PC-3 (cell line): Measurements from ENCODE around the gene UROD. TPM values are rescaled to one million over a fixed set of nuclear protein-coding genes. Genes with fewer than 3 reads are reported as not detected.

ENCODE experiments used
- ATAC-seq: fragments of 200-7000 bp; cut with Tn5 transposase; 2 replicates; pipeline ENCODE4 v1.9.1; 2020; ENCODE audit warnings: mild to moderate bottlenecking, moderate library complexity
- BruUV-seq: library from RNA; stranded (reverse); fragments of 400-500 nt; replicated peaks from 2 replicates; lab custom pipeline; 2021; lab: Mats Ljungman, UMichigan
- CTCF ChIA-PET: fragments of 300-600 bp; sonication (Branson Sonifier 250); formaldehyde crosslinking; loops from one replicate; lab custom pipeline; 2022; ENCODE audit warnings: antibody characterized with exemption; lab: Charles Lee
- POLR2A ChIA-PET: fragments of 300-600 bp; sonication (Branson Sonifier 250); formaldehyde crosslinking; loops from one replicate; lab custom pipeline; 2022; ENCODE audit warnings: antibody characterized with exemption; ENCODE audit not compliant: unreplicated experiment; lab: Charles Lee
- DNase-seq: peaks from one replicate; pipeline ENCODE4 v3.0.0-alpha.2; 2015
- H2AFZ ChIP-seq: fragments of 300-600 bp; sonication (generic); 2 replicates; pipeline ENCODE4 v1.6.0; 2016; ENCODE audit warnings: antibody characterized with exemption, low read length
- H3F3A ChIP-seq: fragments of 300-600 bp; sonication (generic); one replicate; pipeline ENCODE4 v1.6.0; 2017; ENCODE audit warnings: antibody characterized with exemption, low read length, control low read depth, mild to moderate bottlenecking; ENCODE audit not compliant: unreplicated experiment
- H3K27ac ChIP-seq: fragments of 300-600 bp; sonication (generic); 2 replicates; pipeline ENCODE4 v1.5.1; 2016; ENCODE audit warnings: mild to moderate bottlenecking, low read length
- H3K27me3 ChIP-seq: fragments of 300-600 bp; sonication (generic); 2 replicates; pipeline ENCODE4 v1.6.1; 2016; ENCODE audit warnings: low read length, mixed read lengths
- H3K36me3 ChIP-seq: fragments of 300-600 bp; sonication (generic); 2 replicates; pipeline ENCODE4 v1.6.1; 2016; ENCODE audit warnings: low read depth, mixed run types, low read length, mixed read lengths
- H3K4me1 ChIP-seq: fragments of 300-600 bp; sonication (generic); 2 replicates; pipeline ENCODE4 v1.5.1; 2016; ENCODE audit warnings: low read length; ENCODE audit not compliant: insufficient read depth
- H3K4me2 ChIP-seq: fragments of 300-600 bp; sonication (generic); 2 replicates; pipeline ENCODE4 v1.6.0; 2016; ENCODE audit warnings: low read length
- H3K4me3 ChIP-seq: fragments of 300-600 bp; sonication (generic); 2 replicates; pipeline ENCODE4 v1.5.1; 2016; ENCODE audit warnings: mild to moderate bottlenecking, low read length, mixed read lengths
- H3K79me2 ChIP-seq: fragments of 300-600 bp; sonication (generic); 2 replicates; pipeline ENCODE4 v1.6.1; 2017; ENCODE audit warnings: low read length, mixed read lengths
- H3K9ac ChIP-seq: fragments of 300-600 bp; sonication (generic); 2 replicates; pipeline ENCODE4 v1.6.0; 2016; ENCODE audit warnings: mild to moderate bottlenecking, low read length
- H3K9me2 ChIP-seq: fragments of 300-600 bp; sonication (generic); replicated peaks from 2 replicates; pipeline ENCODE4 v1.6.1; 2016; ENCODE audit warnings: mixed run types, low read length, mixed read lengths
- H3K9me3 ChIP-seq: fragments of 300-600 bp; sonication (generic); 2 replicates; pipeline ENCODE4 v1.6.1; 2016; ENCODE audit warnings: low read length, mixed read lengths
- H4K20me1 ChIP-seq: fragments of 300-600 bp; sonication (generic); 2 replicates; pipeline ENCODE4 v1.6.1; 2016; ENCODE audit warnings: low read length, mixed read lengths
- CTCF ChIP-seq: fragments of 300-600 bp; sonication (generic); conservative IDR thresholded peaks from 2 replicates; pipeline ENCODE4 v1.5.1; 2017; ENCODE audit warnings: antibody characterized with exemption, low read depth, mild to moderate bottlenecking, low read length
- EZH2 ChIP-seq: fragments of 300-600 bp; sonication (generic); IDR thresholded peaks from one replicate; pipeline ENCODE4 v1.6.1; 2017; ENCODE audit warnings: antibody characterized with exemption, mild to moderate bottlenecking, low read length; ENCODE audit not compliant: unreplicated experiment
- EZH2phosphoT487 ChIP-seq: fragments of 300-600 bp; sonication (generic); IDR thresholded peaks from 2 replicates; pipeline ENCODE4 v1.6.1; 2018; ENCODE audit warnings: mild to moderate bottlenecking, antibody characterized with exemption, low read length, borderline replicate concordance
- intact Hi-C: fragments of 100-400 bp; cut with micrococcal nuclease; formaldehyde crosslinking; loops from 2 replicates; pipeline ENCODE4 v1.9.0; 2023
- total RNA-seq: library from RNA; depleted of rRNA; stranded (reverse); fragments of >200 nt; gene quantifications from 2 replicates; pipeline ENCODE4 v1.2.3, GENCODE V29; 2014

The UROD gene
- total RNA-seq, 1 experiment from 2014 or later, result 168 TPM

GRCh38 chr1:45038240-45038639 is 26.2 kb downstream of the UROD start:
- no peak overlapping the region for H3K4me3 ChIP-seq
- ChIA-PET CTCF (no interaction called here), POLR2A (no interaction called here)
- no peak overlapping the region for H3K4me2 ChIP-seq
- H3K27me3 ChIP-seq, result no peaks in the 10 kb centered on the region
- no peak overlapping the region for H3K9ac ChIP-seq
- no peak for ATAC-seq
- H3K79me2 ChIP-seq, result no peaks in the 10 kb centered on the region
- TF ChIP-seq EZH2phosphoT487, result no peak
- TF ChIP-seq EZH2, result no peak
- no peak for TF ChIP-seq CTCF
- intact Hi-C loops, result no loop called here
- BruUV-seq, result no TSS peak
- H3K27ac ChIP-seq, result no peak overlapping the region
- H4K20me1 ChIP-seq, result no peaks in the 10 kb centered on the region
- no peaks in the 10 kb centered on the region for H3K36me3 ChIP-seq
- no peaks in the 10 kb centered on the region for H3F3A ChIP-seq
- H2AFZ ChIP-seq, result no peak overlapping the region
- no peaks in the 10 kb centered on the region for H3K4me1 ChIP-seq
- no peak for DNase-seq
- H3K9me2 ChIP-seq, result no peaks in the 10 kb centered on the region
- H3K9me3 ChIP-seq, result no peaks in the 10 kb centered on the region

- POLR2A ChIA-PET, result no interaction called here
- no TSS peak for BruUV-seq
- no peak overlapping the region for H3K27ac ChIP-seq
- no peaks in the 10 kb centered on the region for H3K4me1 ChIP-seq
- no peaks in the 10 kb centered on the region for H3F3A ChIP-seq
- no peak overlapping the region for H2AFZ ChIP-seq
- no peaks in the 10 kb centered on the region for H3K36me3 ChIP-seq
- ATAC-seq, result no peak
- H3K79me2 ChIP-seq, result no peaks in the 10 kb centered on the region
- H3K9me3 ChIP-seq, result no peaks in the 10 kb centered on the region
- CTCF ChIA-PET, result interaction anchor here (0.6 kb wide), 1 partner anchor 227 kb away, joined by 3 read pairs; no protein-coding TSS in a partner anchor
- H3K4me2 ChIP-seq, result no peak overlapping the region
- H3K27me3 ChIP-seq, result no peaks in the 10 kb centered on the region
- no peaks in the 10 kb centered on the region for H4K20me1 ChIP-seq
- intact Hi-C loops, result no loop called here
- no peak overlapping the region for H3K4me3 ChIP-seq
- DNase-seq, result no peak
- no peak for TF ChIP-seq CTCF
- no peak for TF ChIP-seq EZH2
- no peak for TF ChIP-seq EZH2phosphoT487
- H3K9ac ChIP-seq, result no peak overlapping the region
- H3K9me2 ChIP-seq, result no peaks in the 10 kb centered on the region
Observed at GRCh38 chr1:45038661-45039364, 26.8 kb downstream of the UROD start.

GRCh38 chr1:45040297-45040696 is 28.2 kb downstream of the UROD start:
- Histone ChIP-seq H3K36me3 (no peaks in the 10 kb centered on the region), H3K4me2 (no peak overlapping the region), H3K9me3 (no peaks in the 10 kb centered on the region), H3K4me1 (no peaks in the 10 kb centered on the region), H3K9me2 (no peaks in the 10 kb centered on the region), H3K27ac (no peak overlapping the region), H3K27me3 (no peaks in the 10 kb centered on the region), H2AFZ (no peak overlapping the region), H3K9ac (no peak overlapping the region), H3K79me2 (no peaks in the 10 kb centered on the region), H3F3A (no peaks in the 10 kb centered on the region), H4K20me1 (no peaks in the 10 kb centered on the region), H3K4me3 (no peak overlapping the region)
- ChIA-PET POLR2A (no interaction called here), CTCF (no interaction called here)
- no peak for TF ChIP-seq EZH2
- TF ChIP-seq EZH2phosphoT487, result no peak
- TF ChIP-seq CTCF, result no peak
- no peak for DNase-seq
- intact Hi-C loops, result no loop called here
- BruUV-seq, result no TSS peak
- no peak for ATAC-seq
